Measurements from ENCODE around the gene ATP13A1.

ATP13A1 gene

DNA sequence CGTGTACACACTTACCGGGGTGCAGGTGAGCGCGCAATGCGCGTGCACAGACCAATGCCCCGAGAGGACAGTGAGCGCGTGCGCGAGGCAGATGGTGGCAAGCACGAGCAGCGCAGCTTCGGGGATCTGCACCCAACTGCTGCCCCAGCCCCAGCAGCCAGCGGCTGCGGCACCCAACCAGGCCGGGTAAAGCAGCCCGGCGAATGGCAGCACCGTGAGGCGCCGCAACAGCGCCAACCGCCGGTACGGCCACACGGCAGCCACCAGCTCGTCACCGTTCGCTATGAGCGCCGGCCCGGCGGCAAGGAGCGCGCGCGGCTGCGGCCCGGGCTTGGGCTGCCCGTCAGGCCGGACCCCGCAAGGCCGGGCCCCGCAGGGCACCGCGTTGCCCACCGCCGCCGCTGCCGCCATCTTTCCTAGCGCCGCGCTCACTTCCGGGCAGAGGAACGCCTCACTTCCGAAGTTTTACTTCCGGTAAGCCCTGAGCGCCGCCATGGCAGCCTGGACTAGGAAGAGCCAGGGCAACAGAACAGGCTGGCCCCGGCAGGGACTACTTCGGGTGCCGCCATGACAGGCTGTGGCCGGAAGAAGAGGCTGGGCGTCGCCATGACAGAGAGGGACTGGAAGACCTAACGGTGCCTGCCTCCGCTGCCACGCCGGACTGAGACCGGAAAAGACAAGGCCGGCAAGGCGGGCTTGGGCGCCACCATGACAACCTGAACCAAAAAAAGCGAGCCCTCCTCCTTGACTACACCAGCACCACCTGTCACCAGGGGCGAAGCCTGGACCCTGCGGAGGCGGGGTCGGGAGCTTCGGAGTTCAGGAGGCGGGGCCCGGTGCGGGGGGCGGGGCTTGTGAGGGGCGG, at the start of gene ATP13A1:
Gene ATP13A1 (minus strand): TSS at position 421 of the 865 bp plus-strand sequence. CDS start 10 bp downstream, at position 411.
- no peak within 1 kb of the TSS for H3K9ac ChIP-seq
- no peaks in the 10 kb centered on the region for H3K36me3 ChIP-seq (ENCODE audit: control insufficient read depth, insufficient read depth, low read length)
- H3K27me3 ChIP-seq (ENCODE audit: control insufficient read depth, insufficient read depth, low read length): no peaks in the 10 kb centered on the region
- peak within 1 kb of the TSS; percentile 81 for H3K4me3 ChIP-seq (ENCODE audit: low read depth, low read length)
- H2AFZ ChIP-seq: peak within 1 kb of the TSS; percentile 71
- H3K27ac ChIP-seq: peak within 1 kb of the TSS; percentile 88
- H3K4me1 ChIP-seq: peaks cover 10% of the 10 kb centered on the region
- peak within 1 kb of the TSS; percentile 98 for H3K4me2 ChIP-seq (ENCODE audit: low read length)
- TF ChIP-seq, protein P1, sequence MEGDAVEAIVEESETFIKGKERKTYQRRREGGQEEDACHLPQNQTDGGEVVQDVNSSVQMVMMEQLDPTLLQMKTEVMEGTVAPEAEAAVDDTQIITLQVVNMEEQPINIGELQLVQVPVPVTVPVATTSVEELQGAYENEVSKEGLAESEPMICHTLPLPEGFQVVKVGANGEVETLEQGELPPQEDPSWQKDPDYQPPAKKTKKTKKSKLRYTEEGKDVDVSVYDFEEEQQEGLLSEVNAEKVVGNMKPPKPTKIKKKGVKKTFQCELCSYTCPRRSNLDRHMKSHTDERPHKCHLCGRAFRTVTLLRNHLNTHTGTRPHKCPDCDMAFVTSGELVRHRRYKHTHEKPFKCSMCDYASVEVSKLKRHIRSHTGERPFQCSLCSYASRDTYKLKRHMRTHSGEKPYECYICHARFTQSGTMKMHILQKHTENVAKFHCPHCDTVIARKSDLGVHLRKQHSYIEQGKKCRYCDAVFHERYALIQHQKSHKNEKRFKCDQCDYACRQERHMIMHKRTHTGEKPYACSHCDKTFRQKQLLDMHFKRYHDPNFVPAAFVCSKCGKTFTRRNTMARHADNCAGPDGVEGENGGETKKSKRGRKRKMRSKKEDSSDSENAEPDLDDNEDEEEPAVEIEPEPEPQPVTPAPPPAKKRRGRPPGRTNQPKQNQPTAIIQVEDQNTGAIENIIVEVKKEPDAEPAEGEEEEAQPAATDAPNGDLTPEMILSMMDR (IDR thresholded peaks at IDR 0.05): no peak
- H3K79me2 ChIP-seq: peaks cover 4% of the 10 kb centered on the region
- H3K9me3 ChIP-seq (ENCODE audit: control insufficient read depth, low read length): no peaks in the 10 kb centered on the region

DNA sequence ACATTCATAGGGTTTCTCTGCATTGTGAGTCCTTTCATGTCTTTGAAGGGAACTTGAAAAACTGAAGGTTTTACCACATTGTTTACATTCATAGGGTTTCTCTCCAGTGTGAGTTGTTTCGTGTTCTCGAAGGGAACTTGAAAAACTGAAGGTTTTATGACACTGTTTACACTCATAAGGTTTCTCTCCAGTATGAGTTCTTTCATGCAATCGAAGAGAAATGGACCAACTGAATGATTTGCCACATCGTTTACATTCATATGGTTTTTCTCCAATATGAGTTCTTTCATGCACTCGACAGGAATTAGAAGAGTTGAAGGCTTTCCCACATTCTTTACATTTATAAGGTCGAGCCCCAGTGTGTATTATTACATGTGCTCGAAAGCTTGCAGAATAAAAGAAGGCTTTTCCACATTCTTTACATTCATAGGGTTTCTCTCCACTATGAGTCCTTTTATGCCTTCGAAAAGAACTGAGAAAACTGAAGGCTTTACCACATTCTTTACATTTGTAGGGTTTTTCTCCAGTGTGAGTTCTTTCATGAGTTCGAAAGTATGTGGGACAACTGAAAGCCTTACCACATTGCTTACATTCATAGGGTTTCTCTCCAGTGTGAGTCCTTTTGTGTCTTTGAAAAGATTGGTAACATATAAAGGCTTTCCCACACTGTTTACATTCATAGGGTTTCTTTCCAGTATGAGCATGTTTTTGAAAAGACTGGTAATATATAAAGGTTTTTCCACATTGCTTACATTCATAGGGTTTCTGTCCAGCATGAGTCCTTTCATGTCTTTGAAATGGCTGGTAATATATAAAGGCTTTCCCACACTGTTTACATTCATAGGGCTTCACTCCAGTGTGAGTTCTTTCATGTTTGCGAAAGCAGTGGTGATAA, 48.7 kb upstream of the ATP13A1 start:
- Histone ChIP-seq H3K79me2 (no peaks in the 10 kb centered on the region), H3K4me2 (ENCODE audit: low read length) (no peak overlapping the region), H3K4me3 (ENCODE audit: low read depth, low read length) (no peak overlapping the region), H3K36me3 (ENCODE audit: control insufficient read depth, insufficient read depth, low read length) (peaks cover 42% of the 10 kb centered on the region), H3K27me3 (ENCODE audit: control insufficient read depth, insufficient read depth, low read length) (no peaks in the 10 kb centered on the region), H3K4me1 (no peaks in the 10 kb centered on the region), H3K9me3 (ENCODE audit: control insufficient read depth, low read length) (peaks cover 48% of the 10 kb centered on the region), H2AFZ (no peak overlapping the region), H3K27ac (no peak overlapping the region), H3K9ac (no peak overlapping the region)
- TF ChIP-seq, protein P1 (IDR thresholded peaks at IDR 0.05): no peak

DNA sequence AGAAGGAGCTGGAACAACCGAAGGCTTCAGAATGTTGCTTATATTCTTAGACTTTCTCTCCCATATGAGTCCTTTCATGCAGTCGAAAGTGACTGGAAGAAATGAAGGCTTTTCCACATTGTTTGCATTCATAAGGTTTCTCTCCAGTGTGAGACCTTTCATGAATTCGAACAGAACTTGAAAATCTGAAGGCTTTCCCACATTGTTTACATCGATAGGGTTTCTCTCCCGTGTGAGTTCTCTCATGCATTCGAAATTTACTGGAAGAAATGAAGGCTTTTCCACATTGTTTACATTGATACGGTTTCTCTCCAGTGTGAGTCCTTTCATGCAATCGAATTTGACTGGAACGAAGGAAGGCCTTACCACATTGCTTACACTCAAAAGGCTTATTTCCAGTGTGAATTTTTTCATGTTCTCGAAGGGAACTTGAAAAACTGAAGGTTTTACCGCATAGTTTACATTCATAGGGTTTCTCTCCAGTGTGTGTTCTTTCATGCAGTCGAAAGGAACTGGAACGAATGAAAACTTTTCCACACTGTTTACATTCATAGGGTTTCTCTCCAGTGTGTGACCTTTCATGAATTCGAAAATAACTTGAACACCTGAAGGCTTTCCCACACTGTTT, 47.9 kb upstream of the ATP13A1 start:
- Histone ChIP-seq H3K9me3 (ENCODE audit: control insufficient read depth, low read length) (peaks cover 41% of the 10 kb centered on the region), H3K27ac (no peak overlapping the region), H3K4me3 (ENCODE audit: low read depth, low read length) (no peak overlapping the region), H3K4me2 (ENCODE audit: low read length) (no peak overlapping the region), H3K36me3 (ENCODE audit: control insufficient read depth, insufficient read depth, low read length) (peaks cover 42% of the 10 kb centered on the region), H2AFZ (no peak overlapping the region), H3K9ac (no peak overlapping the region), H3K4me1 (no peaks in the 10 kb centered on the region), H3K79me2 (no peaks in the 10 kb centered on the region), H3K27me3 (ENCODE audit: control insufficient read depth, insufficient read depth, low read length) (no peaks in the 10 kb centered on the region)
- TF ChIP-seq, protein P1 (IDR thresholded peaks at IDR 0.05): no peak

DNA sequence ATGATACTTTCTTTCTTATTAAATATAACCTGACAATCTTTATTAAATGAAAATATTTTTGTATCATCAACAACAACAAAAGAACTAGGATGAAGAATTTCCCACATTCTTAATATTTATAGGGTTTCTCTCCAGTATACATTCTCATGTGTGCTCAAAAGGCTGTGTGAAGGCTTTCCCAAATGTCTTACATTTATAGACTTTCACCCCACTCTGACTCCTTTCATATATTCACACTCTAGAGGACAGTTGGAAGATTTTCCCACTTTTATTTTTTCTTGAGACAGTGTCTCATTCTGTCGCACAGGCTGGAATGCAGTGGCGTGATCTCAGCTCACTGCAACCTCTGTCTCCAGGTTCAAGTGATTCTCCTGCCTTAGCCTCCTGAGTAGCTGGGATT, 47.0 kb upstream of the ATP13A1 start:
- H3K9ac ChIP-seq: no peak overlapping the region
- peaks cover 36% of the 10 kb centered on the region for H3K9me3 ChIP-seq (ENCODE audit: control insufficient read depth, low read length)
- H3K79me2 ChIP-seq: no peaks in the 10 kb centered on the region
- no peak overlapping the region for H3K4me2 ChIP-seq (ENCODE audit: low read length)
- H3K4me3 ChIP-seq (ENCODE audit: low read depth, low read length): no peak overlapping the region
- H3K4me1 ChIP-seq: no peaks in the 10 kb centered on the region
- H3K27me3 ChIP-seq (ENCODE audit: control insufficient read depth, insufficient read depth, low read length): no peaks in the 10 kb centered on the region
- H3K36me3 ChIP-seq (ENCODE audit: control insufficient read depth, insufficient read depth, low read length): peaks cover 42% of the 10 kb centered on the region
- TF ChIP-seq, protein P1 (IDR thresholded peaks at IDR 0.05): no peak
- H3K27ac ChIP-seq: no peak overlapping the region
- no peak overlapping the region for H2AFZ ChIP-seq

All from parathyroid adenoma (tissue), 2 donors.